DOHH2 (cell line): ENCODE results near the gene SOBP.

Experiments
- H3F3A ChIP-seq: fragments of 200-600 bp; sonication (generic), shearing (Covaris generic); 2 replicates; pipeline ENCODE4 v1.6.0; 2016; ENCODE audit warnings: antibody characterized with exemption, mild to moderate bottlenecking; ENCODE audit not compliant: control insufficient read depth, insufficient read depth
- H3K27ac ChIP-seq: fragments of 200-600 bp; sonication (generic); 2 replicates; pipeline ENCODE4 v1.5.1; 2014; ENCODE audit warnings: low read depth, mild to moderate bottlenecking, low read length, moderate library complexity
- H3K27me3 ChIP-seq: fragments of 200-600 bp; sonication (generic); 2 replicates; pipeline ENCODE4 v1.6.1; 2014; ENCODE audit warnings: mild to moderate bottlenecking, low read length, mixed read lengths; ENCODE audit not compliant: control insufficient read depth
- H3K36me3 ChIP-seq: fragments of 200-600 bp; sonication (generic); 2 replicates; pipeline ENCODE4 v1.6.1; 2014; ENCODE audit warnings: mild to moderate bottlenecking, low read length, moderate library complexity, mixed read lengths; ENCODE audit not compliant: control insufficient read depth
- H3K4me1 ChIP-seq: fragments of 200-600 bp; sonication (generic); 2 replicates; pipeline ENCODE4 v1.6.1; 2014; ENCODE audit warnings: mild to moderate bottlenecking, low read length, mixed read lengths; ENCODE audit not compliant: control insufficient read depth
- H3K4me2 ChIP-seq: fragments of 200-600 bp; sonication (generic); 2 replicates; pipeline ENCODE4 v1.6.0; 2014; ENCODE audit warnings: mild to moderate bottlenecking, low read length, moderate library complexity
- H3K4me3 ChIP-seq: fragments of 200-600 bp; sonication (generic); 2 replicates; pipeline ENCODE4 v1.5.1; 2014; ENCODE audit warnings: mild to moderate bottlenecking, low read length, mixed read lengths
- H3K79me2 ChIP-seq: fragments of 200-600 bp; sonication (generic); 2 replicates; pipeline ENCODE4 v1.6.1; 2014; ENCODE audit warnings: mild to moderate bottlenecking, low read length, mixed read lengths; ENCODE audit not compliant: control insufficient read depth
- H3K9me2 ChIP-seq: fragments of 200-600 bp; sonication (generic); replicated peaks from 2 replicates; pipeline ENCODE4 v1.6.1; 2014; ENCODE audit warnings: mild to moderate bottlenecking, low read length, mixed read lengths; ENCODE audit not compliant: control insufficient read depth
- H3K9me3 ChIP-seq: fragments of 200-600 bp; sonication (generic); 2 replicates; pipeline ENCODE4 v1.6.1; 2014; ENCODE audit warnings: antibody characterized with exemption, low read length, mixed read lengths; ENCODE audit not compliant: control insufficient read depth, insufficient read depth
- H4K20me1 ChIP-seq: fragments of 200-600 bp; sonication (generic); 2 replicates; pipeline ENCODE4 v1.6.0; 2014; ENCODE audit warnings: low read depth, mild to moderate bottlenecking, antibody characterized with exemption, low read length, moderate library complexity; ENCODE audit not compliant: control insufficient read depth, insufficient read depth
- EZH2phosphoT487 ChIP-seq: fragments of 200-600 bp; sonication (generic); IDR thresholded peaks from 2 replicates; pipeline ENCODE4 v1.6.1; 2017; ENCODE audit warnings: borderline replicate concordance, mild to moderate bottlenecking, antibody characterized with exemption, low read length, moderate library complexity, mixed read lengths
- TF ChIP-seq, protein P1 (sequence below): fragments of 200-600 bp; sonication (generic); IDR thresholded peaks from one replicate; pipeline ENCODE4 v1.5.1; 2014; ENCODE audit warnings: antibody characterized with exemption, mild to moderate bottlenecking, low read depth, low read length; ENCODE audit not compliant: poor library complexity, severe bottlenecking

The SOBP gene

DNA sequence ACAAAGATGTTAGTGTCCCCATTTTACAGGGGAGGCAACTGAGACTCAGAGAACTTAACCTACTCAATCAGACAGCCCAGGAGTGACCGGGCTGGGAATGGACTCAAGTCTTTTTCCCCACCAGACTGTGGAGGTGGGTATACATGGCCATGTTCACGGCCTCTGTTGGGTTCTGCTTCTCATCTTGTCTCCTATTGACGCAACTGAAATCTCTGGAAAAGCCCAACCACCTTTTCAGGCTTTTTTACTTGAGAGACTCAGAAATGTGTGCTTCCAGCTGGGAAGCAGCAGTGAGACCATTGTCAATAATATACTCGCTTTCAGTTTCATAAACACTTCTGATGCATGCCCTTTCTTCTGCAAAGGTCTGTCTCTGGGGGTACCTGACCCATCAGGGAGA lies 70.7 kb downstream of the SOBP start:
- H3K4me2 ChIP-seq: no peak overlapping the region
- H3K27ac ChIP-seq: no peak overlapping the region
- no peaks in the 10 kb centered on the region for H3K9me2 ChIP-seq
- no peaks in the 10 kb centered on the region for H3K9me3 ChIP-seq
- H3K4me1 ChIP-seq: no peaks in the 10 kb centered on the region
- H4K20me1 ChIP-seq: no peaks in the 10 kb centered on the region
- H3K79me2 ChIP-seq: no peaks in the 10 kb centered on the region
- no peaks in the 10 kb centered on the region for H3K36me3 ChIP-seq
- H3K4me3 ChIP-seq: no peak overlapping the region
- H3F3A ChIP-seq: no peaks in the 10 kb centered on the region; the same call in 1 of the 2 replicates
- no peak for TF ChIP-seq EZH2phosphoT487
- TF ChIP-seq, protein P1, sequence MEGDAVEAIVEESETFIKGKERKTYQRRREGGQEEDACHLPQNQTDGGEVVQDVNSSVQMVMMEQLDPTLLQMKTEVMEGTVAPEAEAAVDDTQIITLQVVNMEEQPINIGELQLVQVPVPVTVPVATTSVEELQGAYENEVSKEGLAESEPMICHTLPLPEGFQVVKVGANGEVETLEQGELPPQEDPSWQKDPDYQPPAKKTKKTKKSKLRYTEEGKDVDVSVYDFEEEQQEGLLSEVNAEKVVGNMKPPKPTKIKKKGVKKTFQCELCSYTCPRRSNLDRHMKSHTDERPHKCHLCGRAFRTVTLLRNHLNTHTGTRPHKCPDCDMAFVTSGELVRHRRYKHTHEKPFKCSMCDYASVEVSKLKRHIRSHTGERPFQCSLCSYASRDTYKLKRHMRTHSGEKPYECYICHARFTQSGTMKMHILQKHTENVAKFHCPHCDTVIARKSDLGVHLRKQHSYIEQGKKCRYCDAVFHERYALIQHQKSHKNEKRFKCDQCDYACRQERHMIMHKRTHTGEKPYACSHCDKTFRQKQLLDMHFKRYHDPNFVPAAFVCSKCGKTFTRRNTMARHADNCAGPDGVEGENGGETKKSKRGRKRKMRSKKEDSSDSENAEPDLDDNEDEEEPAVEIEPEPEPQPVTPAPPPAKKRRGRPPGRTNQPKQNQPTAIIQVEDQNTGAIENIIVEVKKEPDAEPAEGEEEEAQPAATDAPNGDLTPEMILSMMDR: no peak
- H3K27me3 ChIP-seq: no peaks in the 10 kb centered on the region

DNA sequence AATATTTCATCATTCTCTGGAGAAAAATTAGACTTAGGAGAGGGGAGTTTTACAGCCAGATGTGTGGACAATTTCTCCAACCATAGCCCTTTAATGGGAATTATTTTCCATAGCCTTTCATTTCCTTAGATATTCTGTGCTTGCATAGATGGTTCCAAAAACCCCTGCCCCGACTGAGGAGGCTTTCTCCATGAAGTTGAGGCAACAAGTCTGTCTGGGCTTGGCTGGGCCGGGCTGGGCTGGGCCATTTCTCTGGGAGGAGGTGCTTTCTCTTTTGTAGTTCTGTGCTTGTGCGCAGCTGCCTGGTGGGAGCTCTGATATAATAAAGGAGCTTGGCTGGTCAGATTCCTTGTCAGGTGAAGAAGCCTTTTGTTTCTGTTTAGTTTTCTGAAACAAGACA lies 71.4 kb downstream of the SOBP start:
- Histone ChIP-seq H3K27me3 (no peaks in the 10 kb centered on the region), H3K27ac (no peak overlapping the region), H3K9me3 (no peaks in the 10 kb centered on the region), H3K9me2 (no peaks in the 10 kb centered on the region), H3K4me2 (no peak overlapping the region), H3F3A (no peaks in the 10 kb centered on the region; the same call in 1 of the 2 replicates), H3K4me3 (no peak overlapping the region), H3K4me1 (no peaks in the 10 kb centered on the region), H3K79me2 (no peaks in the 10 kb centered on the region), H3K36me3 (no peaks in the 10 kb centered on the region), H4K20me1 (no peaks in the 10 kb centered on the region)
- TF ChIP-seq, protein P1: no peak
- no peak for TF ChIP-seq EZH2phosphoT487

DNA sequence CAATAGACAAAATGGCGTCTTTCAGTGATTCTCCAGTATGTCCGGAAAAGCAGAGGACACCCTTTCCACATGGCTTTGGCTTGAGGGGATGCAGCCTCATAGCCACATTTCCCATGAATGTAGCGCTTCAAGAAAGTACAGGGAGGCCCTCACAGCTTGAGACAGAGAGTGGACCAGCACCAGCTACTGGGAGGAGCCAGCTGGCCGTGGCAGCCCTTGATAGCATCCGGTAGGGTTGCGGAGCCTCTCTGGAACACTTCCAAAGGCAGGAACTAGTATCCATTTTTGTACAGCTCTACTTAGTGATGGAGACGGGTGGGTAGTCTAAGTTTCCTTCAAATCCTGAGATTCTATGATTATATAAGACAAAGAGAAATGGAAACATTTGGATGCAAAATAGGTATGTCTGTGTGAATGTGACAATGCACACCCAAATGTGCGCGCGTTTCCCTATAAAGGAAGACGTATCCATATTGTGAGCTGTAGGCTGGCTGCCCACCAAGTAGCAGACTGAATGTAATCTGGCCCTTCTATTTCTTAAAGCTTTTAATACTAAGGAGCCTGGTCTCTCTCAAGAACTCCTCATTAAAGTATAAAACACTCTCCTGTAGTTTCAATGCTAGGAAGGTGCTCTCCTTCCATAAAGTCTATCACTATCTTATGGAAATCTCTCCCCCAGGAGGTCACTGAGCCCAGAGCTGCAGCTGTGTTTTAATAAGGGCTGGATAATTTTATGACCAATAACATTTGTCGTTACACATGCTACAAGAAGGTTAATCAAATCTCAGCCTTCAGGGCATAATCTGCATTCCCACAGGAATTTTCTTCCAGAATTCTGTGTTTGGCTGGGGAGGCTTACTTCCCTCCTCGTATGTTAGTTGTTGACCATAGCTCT lies 74.0 kb downstream of the SOBP start:
- Histone ChIP-seq H3K9me3 (no peaks in the 10 kb centered on the region), H3K79me2 (no peaks in the 10 kb centered on the region), H3K27me3 (no peaks in the 10 kb centered on the region), H3K4me2 (no peak overlapping the region), H3K9me2 (no peaks in the 10 kb centered on the region), H3K36me3 (no peaks in the 10 kb centered on the region), H3K4me3 (no peak overlapping the region), H3K27ac (no peak overlapping the region), H3F3A (no peaks in the 10 kb centered on the region; the same call in 1 of the 2 replicates), H3K4me1 (no peaks in the 10 kb centered on the region), H4K20me1 (no peaks in the 10 kb centered on the region)
- TF ChIP-seq, protein P1: no peak
- TF ChIP-seq EZH2phosphoT487: no peak
